ENCODE measurements around the gene PRPF38A. TPM values are rescaled to one million over a fixed set of nuclear protein-coding genes. Genes with fewer than 3 reads are reported as not detected.
A peak's percentile ranks its signal among the peaks of the same experiment; 100 is the strongest.

PRPF38A gene
- total RNA-seq, 1 experiment from 2014 or later: 41.6 TPM

DNA sequence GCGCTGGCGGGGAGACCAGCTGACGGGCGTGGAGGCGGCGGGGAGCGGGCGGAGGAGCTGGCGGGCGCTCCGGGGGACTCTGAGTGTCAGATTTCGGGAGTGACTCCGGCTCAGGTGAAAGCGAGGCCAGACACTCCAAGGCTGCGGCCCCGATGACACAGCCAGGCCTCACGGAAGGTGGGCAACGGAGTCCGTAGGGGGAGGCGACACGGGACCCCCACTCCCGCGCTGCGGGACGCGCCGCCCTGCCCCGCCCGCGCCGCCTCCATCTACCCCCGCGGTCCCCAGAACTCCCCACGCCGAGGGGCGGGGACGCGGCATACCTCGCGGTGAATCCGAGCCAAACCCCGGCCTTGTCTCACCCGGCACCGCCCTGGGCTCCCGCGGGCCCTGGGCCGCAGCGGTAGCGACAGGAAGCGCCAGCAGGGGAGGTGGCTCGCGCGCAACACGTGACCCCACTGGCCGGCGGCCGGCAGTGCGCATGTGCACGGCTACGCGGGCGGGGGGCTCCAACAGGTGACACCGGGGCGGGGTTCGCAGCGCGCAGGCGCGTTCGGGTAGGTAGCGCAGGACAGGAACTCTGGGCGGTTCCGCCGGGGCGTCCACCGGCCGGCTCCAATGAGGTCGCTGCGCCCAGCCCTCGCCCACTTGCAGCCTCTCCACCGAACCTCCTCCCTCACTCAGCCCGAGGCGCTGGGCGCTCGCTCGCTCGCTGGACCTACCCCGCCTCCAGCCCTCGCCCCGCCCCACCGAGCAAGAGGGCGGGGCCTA is 38.5 kb upstream of the PRPF38A start, which contains the start of gene CC2D1B:
Gene CC2D1B (minus strand): TSS at position 460 of the 771 bp plus-strand sequence. CDS start 1,585 bp downstream, outside the sequence.
- POLR2A ChIA-PET: interaction anchor here (0.6 to 0.7 kb wide), 3 partner anchors 245 to 875 kb away, joined by 3 to 8 read pairs (median 7); no protein-coding TSS in a partner anchor
- Histone ChIP-seq H3K9me3 (ENCODE audit: control insufficient read depth, insufficient read depth, low read depth, low read length) (no peaks in the 10 kb centered on the region), H3K4me3 (ENCODE audit: low read depth in 2 of 2, low read length in 2 of 2) (peak within 1 kb of the TSS; percentile 74 to 92), H3K36me3 (ENCODE audit: control insufficient read depth, insufficient read depth, low read length) (peaks cover 11% of the 10 kb centered on the region), H3K27me3 (ENCODE audit: control insufficient read depth, insufficient read depth, low read length) (no peaks in the 10 kb centered on the region), H3K4me1 (ENCODE audit: control insufficient read depth, insufficient read depth, low read length) (peaks cover 18% of the 10 kb centered on the region), H3K27ac (ENCODE audit: low read length) (peak within 1 kb of the TSS; percentile 93)
- ATAC-seq (peak; percentile 96), DNase-seq (ENCODE audit: low read depth, low spot score) (peak; percentile 93)
- in situ Hi-C loops (cut with HindIII; ENCODE audit: low pct_unique_long_range_greater_than_20kb, low sequenced_read_pairs) (no loop called here), intact Hi-C loops (cut with micrococcal nuclease; ENCODE audit: unreplicated experiment) (no loop called here)
- TF ChIP-seq, protein P1, sequence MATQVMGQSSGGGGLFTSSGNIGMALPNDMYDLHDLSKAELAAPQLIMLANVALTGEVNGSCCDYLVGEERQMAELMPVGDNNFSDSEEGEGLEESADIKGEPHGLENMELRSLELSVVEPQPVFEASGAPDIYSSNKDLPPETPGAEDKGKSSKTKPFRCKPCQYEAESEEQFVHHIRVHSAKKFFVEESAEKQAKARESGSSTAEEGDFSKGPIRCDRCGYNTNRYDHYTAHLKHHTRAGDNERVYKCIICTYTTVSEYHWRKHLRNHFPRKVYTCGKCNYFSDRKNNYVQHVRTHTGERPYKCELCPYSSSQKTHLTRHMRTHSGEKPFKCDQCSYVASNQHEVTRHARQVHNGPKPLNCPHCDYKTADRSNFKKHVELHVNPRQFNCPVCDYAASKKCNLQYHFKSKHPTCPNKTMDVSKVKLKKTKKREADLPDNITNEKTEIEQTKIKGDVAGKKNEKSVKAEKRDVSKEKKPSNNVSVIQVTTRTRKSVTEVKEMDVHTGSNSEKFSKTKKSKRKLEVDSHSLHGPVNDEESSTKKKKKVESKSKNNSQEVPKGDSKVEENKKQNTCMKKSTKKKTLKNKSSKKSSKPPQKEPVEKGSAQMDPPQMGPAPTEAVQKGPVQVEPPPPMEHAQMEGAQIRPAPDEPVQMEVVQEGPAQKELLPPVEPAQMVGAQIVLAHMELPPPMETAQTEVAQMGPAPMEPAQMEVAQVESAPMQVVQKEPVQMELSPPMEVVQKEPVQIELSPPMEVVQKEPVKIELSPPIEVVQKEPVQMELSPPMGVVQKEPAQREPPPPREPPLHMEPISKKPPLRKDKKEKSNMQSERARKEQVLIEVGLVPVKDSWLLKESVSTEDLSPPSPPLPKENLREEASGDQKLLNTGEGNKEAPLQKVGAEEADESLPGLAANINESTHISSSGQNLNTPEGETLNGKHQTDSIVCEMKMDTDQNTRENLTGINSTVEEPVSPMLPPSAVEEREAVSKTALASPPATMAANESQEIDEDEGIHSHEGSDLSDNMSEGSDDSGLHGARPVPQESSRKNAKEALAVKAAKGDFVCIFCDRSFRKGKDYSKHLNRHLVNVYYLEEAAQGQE (IDR thresholded peaks at IDR 0.05; ENCODE audit: insufficient read depth in 1 of 2, low read depth in 2 of 2, low read length in 1 of 2): peak in 1 of 2 experiments; percentile 54; a peak in 1 of 4 replicates
- TF ChIP-seq SIN3A (IDR thresholded peaks at IDR 0.05; ENCODE audit: borderline replicate concordance, insufficient read depth, low read depth, low read length): peak; percentile 89; the same call in 1 of the 2 replicates
- peak; percentile 92 for TF ChIP-seq POLR2AphosphoS5 (IDR thresholded peaks at IDR 0.05; ENCODE audit: low read depth, low read length)
- TF ChIP-seq, protein P2, sequence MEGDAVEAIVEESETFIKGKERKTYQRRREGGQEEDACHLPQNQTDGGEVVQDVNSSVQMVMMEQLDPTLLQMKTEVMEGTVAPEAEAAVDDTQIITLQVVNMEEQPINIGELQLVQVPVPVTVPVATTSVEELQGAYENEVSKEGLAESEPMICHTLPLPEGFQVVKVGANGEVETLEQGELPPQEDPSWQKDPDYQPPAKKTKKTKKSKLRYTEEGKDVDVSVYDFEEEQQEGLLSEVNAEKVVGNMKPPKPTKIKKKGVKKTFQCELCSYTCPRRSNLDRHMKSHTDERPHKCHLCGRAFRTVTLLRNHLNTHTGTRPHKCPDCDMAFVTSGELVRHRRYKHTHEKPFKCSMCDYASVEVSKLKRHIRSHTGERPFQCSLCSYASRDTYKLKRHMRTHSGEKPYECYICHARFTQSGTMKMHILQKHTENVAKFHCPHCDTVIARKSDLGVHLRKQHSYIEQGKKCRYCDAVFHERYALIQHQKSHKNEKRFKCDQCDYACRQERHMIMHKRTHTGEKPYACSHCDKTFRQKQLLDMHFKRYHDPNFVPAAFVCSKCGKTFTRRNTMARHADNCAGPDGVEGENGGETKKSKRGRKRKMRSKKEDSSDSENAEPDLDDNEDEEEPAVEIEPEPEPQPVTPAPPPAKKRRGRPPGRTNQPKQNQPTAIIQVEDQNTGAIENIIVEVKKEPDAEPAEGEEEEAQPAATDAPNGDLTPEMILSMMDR (IDR thresholded peaks at IDR 0.05): no peak
- TF ChIP-seq TCF7L2 (IDR thresholded peaks at IDR 0.05; ENCODE audit: low read depth, low read length): no peak
- CTCF ChIA-PET: interaction anchor here (0.6 kb wide), 2 partner anchors 74 to 230 kb away, joined by 4 to 6 read pairs; no protein-coding TSS in a partner anchor
- no TSS peak for BruUV-seq (replicated peaks)

DNA sequence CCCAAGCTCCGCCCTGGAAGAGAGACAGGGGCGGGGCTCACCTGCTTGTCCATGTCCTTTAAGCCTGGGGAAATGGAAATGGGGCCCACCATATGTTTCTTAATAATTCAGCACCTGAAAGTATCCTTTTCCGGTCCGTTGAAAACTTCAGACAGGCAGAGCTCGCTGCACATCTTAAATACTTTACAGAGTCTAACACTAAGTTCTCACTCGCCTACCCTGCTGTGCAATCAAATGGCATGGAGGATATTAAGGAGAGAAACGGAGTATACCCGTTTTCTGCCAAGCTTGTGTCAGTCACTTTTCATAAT is 37.9 kb upstream of the PRPF38A start:
- Histone ChIP-seq H3K9me3 (ENCODE audit: control insufficient read depth, insufficient read depth, low read depth, low read length) (no peaks in the 10 kb centered on the region), H3K27ac (ENCODE audit: low read length) (peak overlapping the region; percentile 70), H3K4me3 (ENCODE audit: low read depth in 2 of 2, low read length in 2 of 2) (peak overlapping the region; percentile 74 to 92), H3K27me3 (ENCODE audit: control insufficient read depth, insufficient read depth, low read length) (no peaks in the 10 kb centered on the region), H3K4me1 (ENCODE audit: control insufficient read depth, insufficient read depth, low read length) (peaks cover 18% of the 10 kb centered on the region), H3K36me3 (ENCODE audit: control insufficient read depth, insufficient read depth, low read length) (peaks cover 11% of the 10 kb centered on the region)
- no peak for DNase-seq (ENCODE audit: low read depth, low spot score)
- CTCF ChIA-PET: interaction anchor here (0.6 kb wide), 2 partner anchors 74 to 231 kb away, joined by 4 to 6 read pairs; no protein-coding TSS in a partner anchor
- POLR2A ChIA-PET: interaction anchor here (0.6 to 0.7 kb wide), 3 partner anchors 245 to 875 kb away, joined by 3 to 8 read pairs (median 7); no protein-coding TSS in a partner anchor
- in situ Hi-C loops (cut with HindIII; ENCODE audit: low pct_unique_long_range_greater_than_20kb, low sequenced_read_pairs): no loop called here
- TF ChIP-seq SIN3A (IDR thresholded peaks at IDR 0.05; ENCODE audit: borderline replicate concordance, insufficient read depth, low read depth, low read length) (no peak), TCF7L2 (IDR thresholded peaks at IDR 0.05; ENCODE audit: low read depth, low read length) (no peak)
- TF ChIP-seq, protein P2 (IDR thresholded peaks at IDR 0.05): no peak
- TF ChIP-seq, protein P1 (IDR thresholded peaks at IDR 0.05; ENCODE audit: insufficient read depth in 1 of 2, low read depth in 2 of 2, low read length in 1 of 2): no peak
- intact Hi-C loops (cut with micrococcal nuclease; ENCODE audit: unreplicated experiment): no loop called here
- ATAC-seq: peak; percentile 12
- no TSS peak for BruUV-seq (replicated peaks)
